22Rv1 (cell line): Measurements from ENCODE around the gene XXYLT1.

Experiments used
- CTCF ChIP-seq: fragments of 450-650 bp; IDR thresholded peaks from 2 replicates; pipeline ENCODE4 v1.5.1; 2017; ENCODE audit warnings: mild to moderate bottlenecking
- ZFX ChIP-seq: fragments of 450-650 bp; IDR thresholded peaks from 2 replicates; pipeline ENCODE4 v1.6.1; 2017; ENCODE audit warnings: antibody characterized with exemption, borderline replicate concordance

- no peak for TF ChIP-seq CTCF
- TF ChIP-seq ZFX = no peak
Measured at GRCh38 chr3:195238081-195238571, 32.8 kb downstream of the XXYLT1 start.
